Mucosa of descending colon (tissue), 3 donors: ENCODE measurements around the gene PTBP3. TPM values are rescaled to one million over a fixed set of nuclear protein-coding genes. Genes with fewer than 3 reads are reported as not detected.
A peak's percentile ranks its signal among the peaks of the same experiment; 100 is the strongest.

Experiments
- ATAC-seq: fragments of 200-7000 bp; cut with Tn5 transposase; one replicate; pipeline ENCODE4 v1.9.1; 2020; ENCODE audit warnings: mild to moderate bottlenecking, moderate library complexity
- DNase-seq, 3 donors: peaks; one replicate each; pipeline ENCODE4 v3.0.0-alpha.2; 2020
- H3K36me3 ChIP-seq: fragments of 200-600 bp; one replicate; pipeline ENCODE4 v1.8.0; 2021; ENCODE audit warnings: low read depth, mild to moderate bottlenecking
- H3K4me1 ChIP-seq: fragments of 200-600 bp; one replicate; pipeline ENCODE4 v1.8.0; 2021; ENCODE audit warnings: low read depth, mild to moderate bottlenecking
- H3K4me3 ChIP-seq: fragments of 200-600 bp; one replicate; pipeline ENCODE4 v1.8.0; 2021; ENCODE audit warnings: mild to moderate bottlenecking
- H3K9me3 ChIP-seq: fragments of 200-600 bp; one replicate; pipeline ENCODE4 v1.8.0; 2021; ENCODE audit warnings: mild to moderate bottlenecking
- CTCF ChIP-seq: fragments of 200-600 bp; IDR thresholded peaks from one replicate; pipeline ENCODE4 v1.8.0; 2022; ENCODE audit warnings: antibody characterized with exemption, mild to moderate bottlenecking
- intact Hi-C, 2 donors: fragments of 100-400 bp; cut with DNase I in 1 of 2; cut with micrococcal nuclease in 1 of 2; formaldehyde crosslinking; loops; one replicate each; pipeline versions ENCODE4 v1.11.0 to v1.11.1; 2022; cut with DNase I, micrococcal nuclease
- total RNA-seq, 3 donors: library from RNA; stranded (reverse); fragmentation: NEBNext Ultra II Directional in 2 of 3; extraction: Animal tissue kit (Norgen Biotek cat#: 25700) in 2 of 3; gene quantifications; one replicate each; pipeline versions ENCODE4 v1.2.1 to v1.2.4, GENCODE V29; 2021 to 2023
- donor health status: DM: no; HTN: no; CAD: no; lungs with moderate emphysema.
- donor health status: DM: no; HTN: no; CAD: no.
- donor health status: DM: no; HTN: yes; CAD: no.

Gene PTBP3
- total RNA-seq, 3 donors from 2014 or later = 69.3 to 132 (median 125) TPM

- no peaks in the 10 kb centered on the region for H3K36me3 ChIP-seq
- H3K4me1 ChIP-seq = no peaks in the 10 kb centered on the region
- DNase-seq (no peak), ATAC-seq (no peak)
- no peak for TF ChIP-seq CTCF
- H3K4me3 ChIP-seq = no peak overlapping the region
- intact Hi-C loops = no loop called here
- no peaks in the 10 kb centered on the region for H3K9me3 ChIP-seq
Measured at GRCh38 chr9:112218908-112219307, 114.5 kb downstream of the PTBP3 start.

GRCh38 chr9:112212926-112213325 lies 120.5 kb downstream of the PTBP3 start:
- H3K4me1 ChIP-seq = no peaks in the 10 kb centered on the region
- no peak for TF ChIP-seq CTCF
- peaks cover 3% of the 10 kb centered on the region for H3K9me3 ChIP-seq
- ATAC-seq (no peak), DNase-seq (no peak)
- intact Hi-C loops = no loop called here
- no peaks in the 10 kb centered on the region for H3K36me3 ChIP-seq
- no peak overlapping the region for H3K4me3 ChIP-seq

DNA sequence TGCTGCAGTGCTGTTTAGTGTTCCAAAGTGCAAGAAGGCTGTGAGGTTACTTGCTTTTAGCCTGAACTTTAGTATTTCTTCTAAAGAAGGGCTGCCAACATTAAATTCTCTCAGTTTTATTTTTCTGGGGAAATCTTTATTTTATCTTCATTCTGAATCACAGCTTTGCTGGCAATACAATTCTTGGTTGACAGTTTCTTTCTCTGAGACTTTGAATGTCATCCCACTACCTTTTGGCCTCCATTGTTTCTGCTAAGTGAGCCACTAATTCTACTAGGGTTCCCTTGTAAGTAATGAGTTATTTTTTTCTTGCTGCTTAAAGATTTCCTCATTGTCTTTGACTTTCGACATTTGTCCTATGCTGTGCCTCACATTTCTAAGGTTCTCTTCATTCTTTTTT lies 126.0 kb downstream of the PTBP3 start:
- no peak for TF ChIP-seq CTCF
- Histone ChIP-seq H3K4me1 (no peaks in the 10 kb centered on the region), H3K4me3 (no peak overlapping the region), H3K9me3 (peaks cover 11% of the 10 kb centered on the region), H3K36me3 (no peaks in the 10 kb centered on the region)
- intact Hi-C loops = no loop called here
- DNase-seq (no peak), ATAC-seq (no peak)

- ATAC-seq = no peak
- H3K9me3 ChIP-seq = peaks cover 11% of the 10 kb centered on the region
- DNase-seq = no peak
- no peak for TF ChIP-seq CTCF
- H3K36me3 ChIP-seq = no peaks in the 10 kb centered on the region
- peaks cover 9% of the 10 kb centered on the region for H3K4me1 ChIP-seq
- no peak overlapping the region for H3K4me3 ChIP-seq
- intact Hi-C loops = no loop called here
Measured at GRCh38 chr9:112203536-112203935, 129.9 kb downstream of the PTBP3 start.

DNA sequence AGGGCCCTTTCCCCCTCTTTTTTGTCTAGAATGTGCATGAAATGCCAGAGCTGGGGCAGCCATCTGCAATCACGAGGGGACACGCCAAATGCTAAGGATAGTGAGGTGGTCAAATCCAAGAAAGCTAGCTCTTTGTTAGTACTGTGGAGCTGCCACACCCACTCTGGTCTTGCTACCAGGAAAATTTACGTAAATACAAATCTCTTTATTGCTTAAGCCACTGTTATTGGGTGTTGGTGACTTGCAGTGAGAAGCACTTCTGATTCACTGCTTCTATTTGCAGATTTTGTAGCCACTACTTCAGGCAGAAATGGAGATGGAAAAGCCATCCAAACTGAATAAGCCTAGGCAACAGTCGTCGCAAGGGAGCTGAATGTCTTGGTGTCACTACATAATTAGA lies 132.7 kb downstream of the PTBP3 start:
- intact Hi-C loops = no loop called here
- Histone ChIP-seq H3K9me3 (no peaks in the 10 kb centered on the region), H3K4me1 (peaks cover 13% of the 10 kb centered on the region), H3K4me3 (no peak overlapping the region), H3K36me3 (no peaks in the 10 kb centered on the region)
- no peak for DNase-seq
- peak; percentile 75 for ATAC-seq
- no peak for TF ChIP-seq CTCF

GRCh38 chr9:112198646-112199045 lies 134.8 kb downstream of the PTBP3 start:
- Histone ChIP-seq H3K4me1 (peaks cover 13% of the 10 kb centered on the region), H3K4me3 (no peak overlapping the region), H3K9me3 (no peaks in the 10 kb centered on the region), H3K36me3 (no peaks in the 10 kb centered on the region)
- ATAC-seq (peak; percentile 95), DNase-seq (peak in 1 of 3 donors; percentile 58)
- intact Hi-C loops = no loop called here
- no peak for TF ChIP-seq CTCF
